NCI-H1436 (cell line): ENCODE results near the gene PTPRD.

ENCODE experiments used
- DNase-seq: peaks from one replicate; lab custom pipeline; 2025; lab: John Stamatoyannopoulos, UW

Gene PTPRD

DNA sequence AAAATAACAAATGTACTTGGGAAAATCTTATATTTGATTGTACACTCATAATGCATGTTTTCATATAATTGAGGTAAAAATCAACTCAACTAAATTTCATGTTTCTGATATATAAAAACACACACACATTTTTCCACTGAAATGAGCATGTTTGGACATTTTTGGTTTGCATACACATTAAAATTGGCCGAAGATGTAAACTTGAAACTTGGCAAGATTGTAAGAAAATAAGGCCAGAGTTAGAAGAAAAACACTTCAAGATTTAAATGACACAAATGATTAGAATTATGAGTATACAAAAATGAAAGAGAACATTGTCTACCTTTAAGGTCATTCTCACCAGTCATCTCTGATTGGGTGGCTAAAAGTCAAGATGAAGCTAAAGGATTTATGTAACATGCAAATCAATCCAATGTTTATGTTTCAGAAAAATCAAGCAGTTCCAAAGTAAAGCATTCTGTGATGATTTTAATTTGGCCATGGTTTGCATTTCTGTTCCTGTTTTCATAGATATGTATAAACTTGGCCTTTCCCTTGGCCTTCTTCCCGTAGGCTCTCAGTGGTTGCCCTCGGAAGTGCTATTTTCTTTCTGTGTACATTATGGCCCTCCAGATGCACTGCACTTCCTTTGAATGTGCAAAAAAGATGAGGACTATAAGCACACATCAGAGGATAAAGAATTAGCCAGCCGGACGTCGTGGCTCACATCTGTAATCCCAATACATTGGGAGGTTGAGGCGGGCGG lies 1707.9 kb downstream of the PTPRD start:
- no peak for DNase-seq

DNA sequence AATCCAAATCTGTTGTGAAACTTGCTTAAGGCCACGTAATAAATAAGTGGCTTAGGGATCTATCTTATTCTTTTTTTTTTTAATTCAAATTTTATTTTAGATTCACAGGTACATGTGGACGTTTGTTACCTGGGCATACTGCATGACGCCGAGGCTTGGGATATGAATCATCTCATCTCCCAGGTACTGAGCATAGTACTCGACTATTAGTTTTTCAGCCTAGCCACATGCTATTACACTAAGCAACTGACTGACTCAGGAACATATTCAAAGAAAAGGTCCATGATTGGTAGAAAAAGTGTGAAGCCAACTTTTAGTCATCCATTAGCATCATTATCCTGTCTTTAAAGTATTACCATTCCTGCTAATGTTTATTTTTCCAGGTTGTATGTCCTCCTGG lies 1709.7 kb downstream of the PTPRD start:
- DNase-seq = no peak

DNA sequence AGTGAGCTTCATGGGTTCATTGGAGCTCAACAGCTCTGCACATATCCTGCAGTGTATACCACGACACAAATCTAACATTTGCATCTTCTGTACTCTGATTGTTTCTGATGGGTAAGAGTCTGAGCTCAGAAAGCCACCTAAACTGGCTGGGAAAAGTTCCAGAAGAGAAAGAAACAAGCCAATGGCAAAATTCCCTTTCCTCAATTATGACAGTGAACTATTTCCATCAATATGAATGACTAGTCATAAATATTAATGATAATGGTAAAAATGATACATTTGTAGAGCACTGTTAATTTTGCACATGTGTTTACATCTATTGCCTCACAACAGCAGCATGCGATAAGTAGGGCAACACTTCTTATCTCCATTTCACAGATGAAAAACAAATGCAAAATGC lies 1711.7 kb downstream of the PTPRD start:
- DNase-seq = no peak

DNA sequence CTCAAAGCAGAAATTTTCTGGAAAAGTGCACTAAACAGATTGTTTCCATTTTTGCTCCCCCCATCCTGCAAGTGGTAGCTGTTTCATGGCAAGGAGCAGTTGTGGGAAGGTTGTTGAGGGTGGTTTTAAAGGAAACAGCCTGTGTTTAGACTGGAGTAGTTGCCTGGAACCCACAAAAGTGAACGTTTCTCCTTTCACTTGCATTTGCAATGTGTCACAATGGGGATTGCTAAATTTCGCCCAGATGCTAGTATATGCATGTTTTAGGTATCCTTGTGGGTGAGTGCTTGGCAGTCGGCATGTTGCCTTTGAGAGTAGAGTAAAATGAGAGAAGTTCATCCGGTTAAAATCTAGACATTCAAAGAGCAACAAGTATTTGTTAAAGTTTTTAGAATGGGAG lies 1713.3 kb downstream of the PTPRD start:
- DNase-seq = no peak

DNA sequence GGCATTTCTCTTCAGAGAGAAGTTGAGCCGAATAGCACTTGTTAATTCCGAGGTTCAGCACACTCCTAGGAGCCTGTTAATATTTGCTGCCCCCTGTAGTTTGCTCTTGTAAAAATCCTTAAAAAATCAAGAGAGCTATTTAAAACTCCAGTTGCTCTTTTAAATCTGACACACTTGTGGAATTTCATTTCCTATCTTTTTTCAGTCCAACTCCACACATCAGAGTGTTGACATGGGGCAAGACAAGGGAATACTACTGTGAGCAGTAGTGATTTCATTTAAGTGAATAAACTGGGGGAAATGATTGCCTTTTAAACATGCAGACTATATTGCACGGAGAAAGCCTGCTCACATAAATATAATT lies 1717.0 kb downstream of the PTPRD start:
- peak; percentile 52 for DNase-seq

DNA sequence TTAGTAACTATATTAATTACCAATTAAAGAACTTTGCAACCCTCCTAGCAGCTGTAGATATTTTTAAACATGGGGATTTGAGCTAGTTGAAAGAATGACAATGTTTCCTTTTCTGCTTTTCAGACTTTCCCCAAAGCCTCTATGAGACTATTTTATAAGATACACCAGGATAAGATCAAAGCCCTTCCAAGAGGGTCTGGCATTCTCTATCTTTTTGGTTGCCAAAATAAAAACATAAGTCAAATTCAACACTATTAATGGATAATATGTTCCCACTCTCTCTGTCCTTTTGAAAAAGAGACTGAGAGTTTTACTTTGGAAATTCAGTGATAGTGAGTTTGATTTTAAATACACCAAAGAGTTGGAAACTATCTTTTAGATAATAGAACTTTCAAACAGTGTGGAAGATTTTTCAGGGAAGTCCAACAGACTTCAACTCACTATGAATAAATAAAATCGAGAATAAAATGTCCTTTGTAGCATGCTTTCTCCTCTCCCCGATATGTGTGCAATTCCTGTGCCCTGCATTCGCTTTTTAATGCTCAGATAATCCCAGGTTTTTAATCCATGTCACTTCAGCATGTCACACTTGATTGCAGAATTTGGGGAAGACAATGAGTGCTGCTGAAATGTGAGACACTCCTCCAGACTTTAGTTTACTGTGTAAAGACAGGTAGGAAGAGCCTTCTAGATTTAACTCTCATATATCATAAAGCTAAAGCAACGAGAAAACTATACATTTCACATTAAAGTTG lies 1717.5 kb downstream of the PTPRD start:
- no peak for DNase-seq

DNA sequence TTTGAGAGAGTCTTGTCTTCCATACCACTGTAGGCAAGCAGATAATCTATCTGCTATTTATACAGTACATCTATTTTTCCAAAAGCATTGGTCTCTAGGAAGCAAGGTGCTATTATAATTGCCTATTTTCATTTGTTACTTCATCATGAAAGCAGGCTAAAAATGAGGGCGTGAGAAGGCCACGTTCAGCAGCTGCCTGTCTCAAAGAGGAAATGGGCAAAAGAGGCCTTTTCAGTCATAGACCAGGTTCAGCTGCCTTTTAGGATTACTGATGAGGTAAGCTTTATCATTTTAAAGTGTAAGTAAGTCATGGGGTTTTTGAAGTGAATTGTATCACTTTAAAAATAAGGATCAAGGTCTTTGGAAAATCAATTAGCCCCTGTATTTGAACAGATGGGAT lies 1722.1 kb downstream of the PTPRD start:
- no peak for DNase-seq

DNA sequence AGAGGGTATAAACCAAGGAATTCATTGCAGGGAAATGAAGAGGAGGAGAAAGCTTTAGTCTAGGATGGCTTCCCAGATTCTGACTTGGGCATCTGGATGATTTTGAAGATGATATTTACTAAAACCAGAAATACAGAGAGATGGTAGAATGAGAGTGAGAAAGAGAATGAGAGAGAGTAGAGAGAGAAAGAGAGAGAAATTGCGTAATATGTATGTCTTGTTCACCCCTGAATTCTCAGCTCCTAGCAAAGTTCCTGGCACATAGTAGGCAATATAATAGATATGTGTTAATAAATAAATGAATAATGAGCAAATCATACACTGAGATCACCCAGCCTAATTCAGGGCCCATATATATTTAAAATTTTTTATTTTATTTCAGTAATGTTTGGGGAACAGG lies 1723.7 kb downstream of the PTPRD start:
- DNase-seq = no peak

DNA sequence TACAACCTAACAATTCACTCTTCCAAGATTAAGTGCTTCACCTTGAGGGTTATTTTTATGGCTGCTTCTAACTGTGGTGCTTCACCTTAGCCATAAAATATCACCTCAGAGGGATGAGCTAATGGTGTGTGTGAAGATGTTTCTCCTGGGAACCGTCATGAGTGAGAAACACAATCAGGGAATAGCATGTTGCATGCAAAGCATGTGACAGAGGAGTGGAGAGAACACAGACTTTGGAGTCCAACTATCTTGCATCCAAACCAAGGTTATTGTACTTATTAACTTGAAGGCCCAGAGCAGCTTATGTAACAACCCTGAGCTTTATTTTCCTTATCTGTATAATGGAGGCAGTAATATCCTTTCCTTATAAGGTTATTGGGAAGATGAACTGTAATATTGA lies 1724.2 kb downstream of the PTPRD start:
- DNase-seq = no peak

DNA sequence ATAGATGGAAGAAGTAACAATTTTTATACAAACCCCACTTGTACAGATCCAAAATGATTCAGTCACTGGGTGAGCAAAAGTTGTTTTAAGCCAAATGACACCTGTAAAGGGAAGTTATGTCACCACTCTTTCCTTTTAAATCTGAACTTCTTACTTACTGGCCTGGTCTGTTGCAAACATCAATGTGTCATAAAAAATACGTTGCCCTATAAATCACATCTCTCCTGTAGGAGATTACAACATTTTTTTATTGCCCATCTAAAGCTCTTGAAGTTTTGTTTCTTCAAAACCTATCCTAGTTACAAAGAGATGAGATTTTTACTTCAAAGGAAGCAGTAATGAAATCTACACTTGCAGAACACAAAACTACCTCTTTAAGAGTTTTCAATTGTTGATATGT lies 1725.4 kb downstream of the PTPRD start:
- DNase-seq = no peak

DNA sequence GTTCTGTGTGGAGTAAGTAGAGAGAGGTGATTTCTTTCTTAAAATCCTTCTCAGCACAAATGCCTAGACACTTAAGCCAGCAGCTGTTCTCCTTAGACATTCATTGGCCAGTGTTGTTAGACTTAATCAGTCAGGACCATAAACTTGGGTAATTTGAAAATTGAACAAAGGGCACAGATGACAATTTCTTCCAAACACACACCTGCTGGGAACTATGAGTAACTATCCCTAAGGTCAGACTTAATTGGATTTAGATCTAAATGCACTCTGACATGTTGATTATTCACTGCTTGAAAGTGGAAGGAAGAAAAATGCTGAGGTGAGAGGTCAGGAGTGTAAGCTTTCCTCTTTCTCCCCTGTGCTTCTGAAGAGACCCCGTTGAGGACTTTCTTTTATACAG lies 1729.5 kb downstream of the PTPRD start:
- no peak for DNase-seq

DNA sequence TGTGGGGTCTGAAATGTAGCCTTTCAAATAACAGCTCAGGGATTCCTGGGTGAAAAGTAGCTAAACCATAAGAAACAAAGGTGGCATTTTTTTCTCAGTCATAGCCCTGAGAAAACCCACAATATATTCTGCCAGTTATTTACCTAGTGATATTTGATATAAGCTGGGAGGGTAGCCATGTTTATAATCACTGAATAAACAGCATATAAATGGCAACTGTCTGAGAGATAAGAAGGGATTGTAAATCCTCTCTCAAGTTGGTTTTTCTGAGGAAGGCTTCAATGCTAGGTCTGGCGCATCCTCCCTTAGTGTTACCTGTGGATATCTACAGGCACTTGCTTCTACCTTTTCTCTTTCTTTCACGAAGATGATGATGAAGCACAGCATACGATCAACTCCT lies 1732.7 kb downstream of the PTPRD start:
- DNase-seq = peak; percentile 24

DNA sequence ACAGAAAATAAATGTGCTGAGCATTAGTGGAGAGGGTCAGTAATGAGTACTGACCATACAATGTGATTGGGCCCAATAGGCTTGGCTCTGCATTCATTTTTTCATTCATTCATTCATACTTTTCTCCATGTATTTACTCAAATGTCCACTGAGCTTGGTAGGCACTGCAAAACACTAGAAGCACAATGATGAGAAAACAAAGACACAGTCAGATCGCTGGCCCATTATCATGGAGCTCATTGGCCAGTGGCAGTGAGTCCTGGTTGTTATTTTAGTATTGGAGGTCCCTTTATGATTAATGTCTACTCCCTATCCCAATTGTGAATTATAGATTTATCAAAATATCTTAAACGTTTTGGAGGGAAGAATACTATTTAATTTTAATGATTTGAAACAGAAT lies 1733.5 kb downstream of the PTPRD start:
- DNase-seq = no peak

DNA sequence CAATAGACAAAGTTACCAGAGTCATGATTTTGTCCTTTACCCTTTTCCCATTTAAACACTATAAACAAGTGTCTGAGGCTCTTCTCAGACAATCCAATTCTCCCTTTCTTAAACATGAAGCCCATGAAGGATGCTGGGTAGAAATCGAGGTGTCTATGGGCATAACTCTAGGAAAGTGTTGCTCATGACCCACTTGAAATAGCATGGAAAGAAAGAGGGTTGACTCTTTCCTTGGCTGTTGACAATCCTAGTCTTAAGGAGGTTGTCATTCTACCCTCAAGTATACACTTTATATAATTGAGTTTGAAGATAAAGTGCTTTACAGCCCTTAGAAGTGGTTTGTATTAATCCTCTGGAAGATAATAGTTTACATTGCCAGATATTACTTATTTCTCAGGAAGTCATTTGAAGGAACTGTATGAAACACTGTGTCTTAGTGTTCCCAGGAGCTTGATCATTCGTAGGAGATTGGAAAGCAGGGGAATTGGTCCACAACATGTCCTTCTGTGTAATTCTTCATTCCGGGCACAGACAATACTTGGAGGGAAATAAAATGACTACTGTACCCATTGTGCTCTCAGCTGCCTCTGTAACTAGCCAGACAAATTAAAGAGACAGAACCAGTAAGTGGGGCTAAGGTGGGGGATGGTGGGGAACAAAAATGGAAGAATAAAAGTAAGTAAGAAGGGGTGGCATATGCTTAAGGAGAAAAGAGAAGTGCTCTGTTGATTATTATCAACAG lies 1734.9 kb downstream of the PTPRD start:
- DNase-seq = no peak

DNA sequence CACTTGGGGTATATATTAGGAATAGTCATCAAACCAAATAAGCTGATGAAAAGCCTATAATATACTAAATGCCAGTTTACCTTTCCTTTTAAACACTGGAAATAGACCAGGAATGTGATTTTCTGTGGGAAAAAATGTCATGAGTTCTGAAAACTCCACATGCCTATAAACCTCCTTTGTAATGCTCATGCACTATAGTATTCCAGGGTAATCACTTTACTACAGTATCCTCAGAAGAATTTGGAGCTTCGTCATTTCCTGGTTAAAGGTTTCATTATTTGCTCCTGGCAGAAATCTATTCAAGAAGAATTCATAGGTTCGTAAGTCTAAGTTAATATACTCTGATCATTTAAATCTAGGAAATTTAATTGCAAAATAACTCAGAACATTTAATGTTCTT lies 1736.5 kb downstream of the PTPRD start:
- no peak for DNase-seq

DNA sequence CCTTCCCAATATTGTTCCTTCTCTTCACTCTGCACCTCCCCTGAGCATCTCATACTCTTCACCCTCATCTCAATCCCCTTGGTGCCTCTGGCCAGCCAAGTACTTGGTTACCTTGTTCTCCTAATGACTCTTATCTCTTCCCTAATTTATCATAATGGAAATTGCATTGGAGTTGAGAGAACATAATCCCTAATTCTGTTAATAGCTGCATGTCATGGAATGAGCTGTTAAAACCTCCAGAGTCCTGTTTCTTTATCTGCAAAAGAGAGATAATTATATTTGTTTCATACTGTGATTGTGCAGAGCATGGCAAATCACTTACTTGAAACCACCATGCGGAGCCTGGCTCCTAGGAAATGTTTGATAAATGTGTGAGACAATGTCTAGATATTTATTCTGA lies 1738.3 kb downstream of the PTPRD start:
- DNase-seq = no peak

DNA sequence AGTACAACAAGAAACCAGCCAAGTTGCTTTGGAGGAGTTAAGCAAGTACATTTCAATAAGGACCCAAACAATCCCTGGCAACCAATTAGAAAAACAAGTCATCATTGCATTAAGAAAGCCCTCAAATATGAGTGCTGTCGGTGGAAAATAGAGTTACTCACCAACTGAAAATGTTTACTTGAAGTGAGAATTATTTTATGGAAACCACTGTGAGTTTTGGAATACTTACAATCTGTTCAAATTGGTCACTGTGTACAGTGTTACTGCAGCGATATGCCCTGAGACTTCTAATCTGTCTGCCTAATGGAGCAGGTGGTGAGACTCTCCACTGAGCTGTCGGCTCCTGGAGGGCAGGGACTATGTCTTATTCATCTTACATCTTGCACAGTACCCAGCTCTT lies 1740.0 kb downstream of the PTPRD start:
- no peak for DNase-seq

DNA sequence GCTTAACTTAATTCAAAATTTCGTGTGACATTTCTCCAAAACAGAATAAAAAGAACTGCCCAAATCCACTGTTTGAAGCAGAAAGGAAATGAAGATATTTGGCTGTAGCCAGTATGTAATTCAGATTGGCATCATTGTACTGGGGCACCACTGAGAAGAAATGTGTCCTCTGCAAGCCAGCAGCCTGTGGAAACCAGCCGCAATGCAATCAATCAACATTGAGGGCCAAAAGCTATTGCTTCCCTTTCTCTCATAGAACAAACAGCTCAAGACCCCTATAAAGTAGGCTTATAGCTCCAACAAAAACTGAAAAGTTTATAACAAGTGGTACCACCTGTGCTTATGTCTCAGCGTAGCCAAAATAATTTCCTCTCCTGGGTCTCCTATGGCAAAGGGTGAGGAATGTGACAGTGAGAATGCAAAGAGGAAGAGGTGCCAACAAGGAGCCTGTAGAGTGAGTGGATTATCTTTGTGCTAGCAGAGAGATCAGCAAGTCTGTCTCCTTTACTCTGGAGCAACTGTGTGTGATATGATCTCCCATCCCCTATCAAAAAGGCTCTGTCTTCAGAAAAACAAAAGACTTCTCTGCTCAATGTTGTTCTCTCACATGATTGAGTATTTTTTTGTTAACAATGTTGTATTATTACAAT lies 1740.9 kb downstream of the PTPRD start:
- no peak for DNase-seq

DNA sequence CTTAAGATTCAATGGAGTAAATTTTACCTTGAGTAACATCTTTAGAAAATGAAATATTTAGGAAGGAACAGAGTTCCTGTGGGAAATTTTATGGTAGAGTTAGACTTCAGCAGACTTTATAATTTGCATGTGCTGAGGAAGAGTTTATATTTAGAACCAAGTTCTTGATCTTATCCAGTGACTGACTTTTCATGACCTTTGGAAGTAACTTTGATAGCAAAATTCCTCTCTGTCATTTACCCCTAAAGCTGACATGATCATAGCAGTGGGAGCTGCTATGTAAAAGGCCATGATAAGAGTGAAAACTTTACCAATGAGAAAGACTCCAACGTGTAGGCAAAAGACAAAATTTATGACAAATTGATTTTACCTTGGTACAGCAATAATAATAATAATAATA lies 1741.4 kb downstream of the PTPRD start:
- no peak for DNase-seq

DNA sequence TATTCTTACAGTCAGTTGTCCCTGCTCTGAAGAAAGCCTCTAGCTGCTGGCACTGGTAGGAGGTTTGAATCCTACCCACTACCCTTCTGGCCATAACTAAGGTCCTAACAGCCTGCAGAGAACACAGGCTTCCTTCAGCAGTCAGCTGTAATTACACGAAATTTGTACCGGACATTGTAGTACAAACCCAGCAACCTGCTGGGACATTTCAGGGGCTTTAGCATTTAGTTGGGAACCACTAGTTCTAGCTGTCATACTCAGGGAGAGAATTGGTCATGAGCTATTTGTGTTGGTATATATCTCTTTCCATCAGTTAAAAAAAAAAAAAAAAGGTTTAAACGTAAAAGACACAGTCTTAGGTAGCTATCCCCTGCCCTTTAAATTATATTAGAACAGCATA lies 1743.0 kb downstream of the PTPRD start:
- no peak for DNase-seq

DNA sequence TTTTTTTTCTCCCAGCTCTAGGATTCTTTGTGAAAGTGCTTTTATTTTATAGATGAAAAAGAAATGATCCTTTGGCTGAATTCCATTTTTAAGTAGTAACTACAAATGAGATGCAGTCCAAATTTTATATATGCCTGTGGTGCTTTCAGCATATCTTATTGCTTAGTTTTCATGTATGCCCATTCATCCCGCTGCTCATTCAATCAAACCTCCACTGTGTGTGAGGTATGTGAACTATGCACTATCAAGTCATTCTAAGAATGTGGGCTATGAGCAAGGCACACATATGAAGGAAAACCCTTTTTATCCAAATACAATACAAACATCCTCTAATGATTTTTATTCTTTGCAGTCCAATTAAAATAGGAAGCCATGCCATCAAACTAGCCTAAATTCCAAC lies 1744.2 kb downstream of the PTPRD start:
- DNase-seq = no peak

DNA sequence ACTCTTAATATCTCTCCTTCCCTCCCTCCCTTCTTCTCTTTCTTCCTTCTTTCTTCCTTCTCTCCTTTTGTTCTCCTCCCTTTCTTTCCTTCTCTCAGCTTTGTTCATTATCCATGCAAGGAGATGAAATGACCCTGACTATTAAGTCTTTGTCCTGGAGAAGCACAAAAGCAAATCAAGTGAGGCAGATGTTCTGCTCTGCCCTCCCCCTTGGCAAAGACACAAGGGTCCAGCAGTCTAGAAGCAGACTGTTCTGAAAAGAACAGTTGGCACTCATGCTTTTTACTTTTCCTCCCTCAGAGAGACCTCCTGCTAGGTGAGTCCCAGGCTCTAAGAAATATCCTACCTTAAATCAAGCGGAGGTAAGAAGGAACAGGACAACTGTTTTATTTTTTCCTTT lies 1745.7 kb downstream of the PTPRD start:
- DNase-seq = no peak

DNA sequence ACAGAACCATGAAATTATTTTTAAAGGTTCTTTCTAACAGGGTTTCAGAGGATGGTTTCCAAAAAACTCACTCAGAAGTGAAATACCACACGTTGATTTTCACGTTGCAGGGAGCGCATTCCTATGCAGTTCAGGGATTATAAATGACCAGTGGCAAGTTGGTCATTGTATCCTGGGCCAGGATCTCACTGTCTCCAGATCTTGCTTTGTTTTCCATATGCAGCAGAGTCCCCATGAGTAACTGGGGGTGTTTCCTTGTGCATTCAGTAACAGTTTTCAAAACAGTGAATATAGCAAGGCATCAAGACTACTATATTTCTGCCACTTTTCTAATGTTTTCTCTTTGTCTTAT lies 1748.3 kb downstream of the PTPRD start:
- no peak for DNase-seq
